Keratinocyte (primary cell): ENCODE data around the gene MTA2.

Source experiments
- EZH2 ChIP-seq: IDR thresholded peaks from one replicate; pipeline ENCODE4 v1.6.1; 2012; ENCODE audit warnings: inconsistent platforms, mild to moderate bottlenecking, low read length, moderate library complexity
- TF ChIP-seq, protein P1 (sequence below), 3 experiments: IDR thresholded peaks in 1 of 3; conservative IDR thresholded peaks in 1 of 3; optimal IDR thresholded peaks in 1 of 3; 2 replicates in 2 of 3; 3 replicates in 1 of 3; pipeline versions ENCODE3 to v1.5.1; 2011; ENCODE audit warnings: low read length in 3 of 3, mild to moderate bottlenecking in 3 of 3, moderate library complexity in 2 of 3, control low read depth in 1 of 3, inconsistent platforms in 1 of 3; ENCODE audit not compliant: insufficient read depth in 2 of 3; ENCODE audit errors: extremely low read depth in 1 of 3

DNA sequence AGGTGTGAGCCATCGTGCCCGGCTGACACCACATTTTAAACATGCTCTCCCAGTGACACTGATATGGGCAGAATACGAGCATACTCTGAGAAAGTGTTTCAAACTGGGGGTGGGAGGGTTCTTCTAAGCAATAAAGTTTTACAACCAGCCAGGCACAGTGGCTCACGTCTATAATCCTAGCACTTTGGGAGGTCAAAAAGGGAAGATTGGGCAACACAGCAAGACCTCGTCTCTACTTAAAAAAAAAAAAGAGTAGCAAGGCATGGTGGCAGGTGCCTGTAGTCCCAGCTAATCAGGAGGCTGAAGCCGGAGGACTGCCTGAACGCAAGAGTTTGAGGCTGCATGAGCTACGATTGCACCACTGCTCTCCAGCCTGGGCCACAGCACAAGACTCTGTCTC is 42.6 kb upstream of the MTA2 start:
- no peak for TF ChIP-seq EZH2
- TF ChIP-seq, protein P1, sequence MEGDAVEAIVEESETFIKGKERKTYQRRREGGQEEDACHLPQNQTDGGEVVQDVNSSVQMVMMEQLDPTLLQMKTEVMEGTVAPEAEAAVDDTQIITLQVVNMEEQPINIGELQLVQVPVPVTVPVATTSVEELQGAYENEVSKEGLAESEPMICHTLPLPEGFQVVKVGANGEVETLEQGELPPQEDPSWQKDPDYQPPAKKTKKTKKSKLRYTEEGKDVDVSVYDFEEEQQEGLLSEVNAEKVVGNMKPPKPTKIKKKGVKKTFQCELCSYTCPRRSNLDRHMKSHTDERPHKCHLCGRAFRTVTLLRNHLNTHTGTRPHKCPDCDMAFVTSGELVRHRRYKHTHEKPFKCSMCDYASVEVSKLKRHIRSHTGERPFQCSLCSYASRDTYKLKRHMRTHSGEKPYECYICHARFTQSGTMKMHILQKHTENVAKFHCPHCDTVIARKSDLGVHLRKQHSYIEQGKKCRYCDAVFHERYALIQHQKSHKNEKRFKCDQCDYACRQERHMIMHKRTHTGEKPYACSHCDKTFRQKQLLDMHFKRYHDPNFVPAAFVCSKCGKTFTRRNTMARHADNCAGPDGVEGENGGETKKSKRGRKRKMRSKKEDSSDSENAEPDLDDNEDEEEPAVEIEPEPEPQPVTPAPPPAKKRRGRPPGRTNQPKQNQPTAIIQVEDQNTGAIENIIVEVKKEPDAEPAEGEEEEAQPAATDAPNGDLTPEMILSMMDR (optimal IDR thresholded peaks at IDR 0.05 in 1 of 3, IDR thresholded peaks at IDR 0.05 in 1 of 3, conservative IDR thresholded peaks at IDR 0.05 in 1 of 3; ENCODE audit: extremely low read depth in 1 of 3, insufficient read depth in 2 of 3, low read length in 3 of 3), result no peak
